Upper lobe of right lung (tissue), 1 donor: ENCODE data around the gene NCF4. TPM values are rescaled to one million over a fixed set of nuclear protein-coding genes. Genes with fewer than 3 reads are reported as not detected.
A peak's percentile ranks its signal among the peaks of the same experiment; 100 is the strongest.

Source experiments
- ATAC-seq: fragments of 200-7000 bp; cut with Tn5 transposase; one replicate; pipeline ENCODE4 v1.9.1; 2020; ENCODE audit warnings: mild to moderate bottlenecking, moderate library complexity
- DNase-seq: peaks from one replicate; pipeline ENCODE4 v3.0.0-alpha.2; 2020
- H3K27ac ChIP-seq: fragments of 200-600 bp; one replicate; pipeline ENCODE4 v1.8.0; 2022
- H3K27me3 ChIP-seq: fragments of 200-600 bp; one replicate; pipeline ENCODE4 v1.8.0; 2022; ENCODE audit warnings: mild to moderate bottlenecking
- H3K36me3 ChIP-seq: fragments of 200-600 bp; one replicate; pipeline ENCODE4 v1.8.0; 2022
- H3K4me1 ChIP-seq: fragments of 200-600 bp; one replicate; pipeline ENCODE4 v1.8.0; 2022
- H3K4me3 ChIP-seq: fragments of 200-600 bp; one replicate; pipeline ENCODE4 v1.8.0; 2022; ENCODE audit warnings: mild to moderate bottlenecking
- H3K9me3 ChIP-seq: fragments of 200-600 bp; one replicate; pipeline ENCODE4 v1.8.0; 2022
- CTCF ChIP-seq: fragments of 200-600 bp; IDR thresholded peaks from one replicate; pipeline ENCODE4 v1.8.0; 2022; ENCODE audit warnings: antibody characterized with exemption
- intact Hi-C: fragments of 100-400 bp; cut with DNase I; formaldehyde crosslinking; loops from one replicate; pipeline ENCODE4 v1.11.0; 2022
- total RNA-seq: library from RNA; stranded (reverse); fragmentation: NEBNext Ultra II Directional; extraction: Animal tissue kit (Norgen Biotek cat#: 25700); gene quantifications from one replicate; pipeline ENCODE4 v1.2.1, GENCODE V29; 2021
- donor health status: DM: no; HTN: yes; CAD: no; lungs with severe emphysema.

The NCF4 gene
- total RNA-seq, 1 donor from 2014 or later = 37.0 TPM

GRCh38 chr22:36902143-36902926 is 41.5 kb downstream of the NCF4 start:
- no peaks in the 10 kb centered on the region for H3K4me1 ChIP-seq
- TF ChIP-seq CTCF = no peak
- no peaks in the 10 kb centered on the region for H3K27me3 ChIP-seq

GRCh38 chr22:36904260-36904880 is 43.6 kb downstream of the NCF4 start:
- Histone ChIP-seq H3K36me3 (no peaks in the 10 kb centered on the region), H3K4me1 (no peaks in the 10 kb centered on the region), H3K27me3 (no peaks in the 10 kb centered on the region), H3K9me3 (no peaks in the 10 kb centered on the region), H3K27ac (no peak overlapping the region), H3K4me3 (no peak overlapping the region)
- no peak for ATAC-seq
- no peak for DNase-seq
- intact Hi-C loops = no loop called here
- TF ChIP-seq CTCF = no peak

More at GRCh38 chr22:36902143-36902926, 41.5 kb downstream of the NCF4 start:
- intact Hi-C loops = no loop called here
- Histone ChIP-seq H3K36me3 (no peaks in the 10 kb centered on the region), H3K9me3 (no peaks in the 10 kb centered on the region), H3K27ac (peak overlapping the region; percentile 47), H3K4me3 (no peak overlapping the region)
- ATAC-seq = peak; percentile 86
- DNase-seq = no peak

GRCh38 chr22:36907253-36908195 is 46.7 kb downstream of the NCF4 start:
- Histone ChIP-seq H3K9me3 (no peaks in the 10 kb centered on the region), H3K4me3 (no peak overlapping the region), H3K27ac (no peak overlapping the region), H3K4me1 (peaks cover 2% of the 10 kb centered on the region), H3K27me3 (no peaks in the 10 kb centered on the region), H3K36me3 (no peaks in the 10 kb centered on the region)
- intact Hi-C loops = no loop called here
- no peak for DNase-seq
- ATAC-seq = no peak
- TF ChIP-seq CTCF = no peak

GRCh38 chr22:36910461-36910860 is 49.7 kb downstream of the NCF4 start:
- H3K36me3 ChIP-seq = no peaks in the 10 kb centered on the region
- intact Hi-C loops = no loop called here
- ATAC-seq (no peak), DNase-seq (no peak)
- no peak overlapping the region for H3K4me3 ChIP-seq
- H3K27ac ChIP-seq = no peak overlapping the region
- no peaks in the 10 kb centered on the region for H3K9me3 ChIP-seq
- H3K27me3 ChIP-seq = no peaks in the 10 kb centered on the region
- no peak for TF ChIP-seq CTCF
- peaks cover 10% of the 10 kb centered on the region for H3K4me1 ChIP-seq

GRCh38 chr22:36911887-36912661 is 51.3 kb downstream of the NCF4 start:
- intact Hi-C loops = no loop called here
- no peak for TF ChIP-seq CTCF
- no peak for DNase-seq
- Histone ChIP-seq H3K36me3 (no peaks in the 10 kb centered on the region), H3K4me3 (no peak overlapping the region), H3K4me1 (peaks cover 10% of the 10 kb centered on the region), H3K27ac (peak overlapping the region; percentile 11), H3K9me3 (no peaks in the 10 kb centered on the region), H3K27me3 (no peaks in the 10 kb centered on the region)
- ATAC-seq = no peak
